Mesodermal cell (in vitro differentiated cells): ENCODE measurements around the gene TAS2R1.
A peak's percentile ranks its signal among the peaks of the same experiment; 100 is the strongest.

Experiments
- H3K27ac ChIP-seq: 2 replicates; pipeline ENCODE4 v1.7.0; 2013; ENCODE audit warnings: mild to moderate bottlenecking, low read depth, low read length, moderate library complexity; ENCODE audit not compliant: severe bottlenecking
- H3K36me3 ChIP-seq: 2 replicates; pipeline ENCODE4 v1.7.1; 2013; ENCODE audit warnings: mild to moderate bottlenecking, low read length, moderate library complexity; ENCODE audit not compliant: control insufficient read depth, insufficient read depth
- H3K4me1 ChIP-seq: one replicate; pipeline ENCODE4 v1.7.1; 2013; ENCODE audit warnings: mild to moderate bottlenecking, low read length; ENCODE audit not compliant: insufficient read depth, control insufficient read depth, poor library complexity, severe bottlenecking
- H3K4me3 ChIP-seq: 2 replicates; pipeline ENCODE4 v1.7.0; 2013; ENCODE audit warnings: low read length, control low read depth, mild to moderate bottlenecking; ENCODE audit not compliant: insufficient read depth, poor library complexity, severe bottlenecking; ENCODE audit errors: extremely low read depth
- H3K9me3 ChIP-seq: 2 replicates; pipeline ENCODE4 v1.7.1; 2013; ENCODE audit warnings: mild to moderate bottlenecking, low read length, moderate library complexity; ENCODE audit not compliant: control insufficient read depth
- WGBS, 2 experiments: methylation state at CpG; one replicate each; pipeline ENCODE4 v1.1.5; 2013; ENCODE audit warnings: missing lambda C conversion rate in 2 of 2; ENCODE audit not compliant: insufficient coverage in 2 of 2; 5-methylcytosine and 5-hydroxymethylcytosine counted together

The TAS2R1 gene

GRCh38 chr5:9623661-9624060, 6.5 kb downstream of the TAS2R1 start:
- WGBS, 2 experiments, result 96 to 100% methylated on average over 2 of the region's 4 CpGs
- Histone ChIP-seq H3K36me3 (no peaks in the 10 kb centered on the region), H3K9me3 (no peaks in the 10 kb centered on the region), H3K4me3 (no peak overlapping the region), H3K4me1 (peaks cover 33% of the 10 kb centered on the region), H3K27ac (peak overlapping the region; percentile 85)

GRCh38 chr5:9622971-9623421, 7.2 kb downstream of the TAS2R1 start:
- Histone ChIP-seq H3K9me3 (no peaks in the 10 kb centered on the region), H3K4me1 (peaks cover 33% of the 10 kb centered on the region), H3K27ac (peak overlapping the region; percentile 85), H3K4me3 (no peak overlapping the region), H3K36me3 (no peaks in the 10 kb centered on the region)
- WGBS, 2 experiments, result 76 to 88% methylated on average over 5 of the region's 5 CpGs

GRCh38 chr5:9621379-9621903, 8.7 kb downstream of the TAS2R1 start:
- WGBS, 2 experiments, result 67 to 71% methylated on average over 6 of the region's 7 CpGs

DNA sequence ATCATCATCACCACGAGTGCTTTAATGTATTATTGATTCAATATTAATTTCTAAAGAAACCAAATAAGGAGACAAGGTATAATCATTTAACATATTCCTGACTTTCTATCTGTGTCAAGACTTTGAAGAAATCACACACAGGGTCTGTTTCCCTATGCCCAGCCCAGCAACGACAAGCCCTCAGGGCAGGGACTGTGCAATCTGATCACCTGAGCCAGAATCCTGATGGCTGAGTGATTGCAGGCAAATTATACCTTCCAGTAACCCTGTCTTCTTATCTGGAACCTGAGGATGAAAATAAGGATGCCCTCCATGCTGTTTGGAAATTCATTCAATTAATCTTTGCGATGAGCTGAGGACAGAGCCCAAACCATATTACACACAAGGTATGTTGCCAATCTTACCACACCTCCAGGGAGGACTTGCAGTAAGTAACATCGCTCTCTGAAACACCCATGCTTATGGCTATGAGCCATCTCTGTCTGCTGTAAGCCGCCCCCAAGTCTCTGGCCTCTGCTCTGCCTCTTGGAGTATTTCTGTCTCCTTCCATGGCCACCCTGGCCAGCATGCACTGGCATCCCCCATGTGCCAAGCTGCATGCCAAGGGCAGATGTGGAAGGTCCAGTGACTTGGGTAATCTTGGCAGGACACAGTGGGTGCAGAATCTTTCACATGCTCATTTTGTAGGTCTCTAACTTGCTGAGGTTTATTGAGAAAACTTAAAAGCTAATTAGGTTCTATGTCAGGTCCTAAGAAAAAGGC, 10.6 kb downstream of the TAS2R1 start:
- Histone ChIP-seq H3K36me3 (no peaks in the 10 kb centered on the region), H3K4me3 (no peak overlapping the region), H3K9me3 (no peaks in the 10 kb centered on the region), H3K4me1 (peaks cover 35% of the 10 kb centered on the region), H3K27ac (no peak overlapping the region)
- WGBS, 2 experiments, result 80 to 94% methylated on average over 3 to 4 of the region's 5 CpGs

More at GRCh38 chr5:9621379-9621903, 8.7 kb downstream of the TAS2R1 start:
- no peaks in the 10 kb centered on the region for H3K9me3 ChIP-seq
- peak overlapping the region; percentile 86 for H3K27ac ChIP-seq
- no peaks in the 10 kb centered on the region for H3K36me3 ChIP-seq
- no peak overlapping the region for H3K4me3 ChIP-seq
- peaks cover 38% of the 10 kb centered on the region for H3K4me1 ChIP-seq

DNA sequence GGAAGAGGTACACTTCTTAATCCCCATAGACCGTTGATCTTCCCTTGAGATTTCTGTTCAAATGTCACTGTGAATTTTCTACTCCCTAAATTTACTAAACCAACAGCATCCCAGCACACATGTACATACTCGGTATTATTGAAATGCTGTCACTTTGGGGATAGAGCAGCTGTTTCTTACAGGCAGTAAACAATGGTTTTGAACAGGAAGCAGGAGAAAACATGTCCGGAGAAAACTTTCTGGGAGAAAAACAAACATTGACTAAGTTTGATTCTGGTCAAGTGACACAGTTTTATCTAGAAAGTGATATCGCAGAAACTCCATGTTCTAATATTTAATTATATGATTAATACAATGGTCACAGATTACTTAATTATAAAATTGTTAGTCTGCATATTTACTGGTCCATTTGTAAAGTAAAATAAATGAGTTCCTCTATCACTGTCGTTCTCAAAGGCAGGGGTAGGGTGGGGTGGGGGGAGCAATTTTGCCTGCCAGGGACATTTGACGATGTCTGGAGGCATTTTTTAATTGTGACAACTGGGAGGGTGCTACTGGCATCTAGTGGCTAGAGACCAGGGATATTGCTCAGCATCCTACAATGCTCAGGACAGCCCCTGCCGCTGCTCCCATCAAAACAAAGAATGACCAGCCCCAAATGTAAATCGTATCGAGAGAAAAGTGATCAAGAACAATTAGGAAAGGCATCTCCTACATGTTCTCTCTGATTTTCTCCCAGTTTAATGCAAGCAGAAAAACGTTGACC, 12.2 kb downstream of the TAS2R1 start:
- peak overlapping the region; percentile 77 for H3K27ac ChIP-seq
- H3K4me1 ChIP-seq, result peaks cover 23% of the 10 kb centered on the region
- no peaks in the 10 kb centered on the region for H3K36me3 ChIP-seq
- H3K4me3 ChIP-seq, result no peak overlapping the region
- 82 to 86% methylated on average over 6 to 8 of the region's 10 CpGs for WGBS, 2 experiments
- H3K9me3 ChIP-seq, result no peaks in the 10 kb centered on the region

GRCh38 chr5:9617221-9617620, 12.9 kb downstream of the TAS2R1 start:
- Histone ChIP-seq H3K9me3 (no peaks in the 10 kb centered on the region), H3K36me3 (no peaks in the 10 kb centered on the region), H3K27ac (peak overlapping the region; percentile 77), H3K4me3 (no peak overlapping the region), H3K4me1 (peaks cover 16% of the 10 kb centered on the region)
- WGBS, 2 experiments, result 50 to 61% methylated on average over 2 of the region's 3 CpGs

DNA sequence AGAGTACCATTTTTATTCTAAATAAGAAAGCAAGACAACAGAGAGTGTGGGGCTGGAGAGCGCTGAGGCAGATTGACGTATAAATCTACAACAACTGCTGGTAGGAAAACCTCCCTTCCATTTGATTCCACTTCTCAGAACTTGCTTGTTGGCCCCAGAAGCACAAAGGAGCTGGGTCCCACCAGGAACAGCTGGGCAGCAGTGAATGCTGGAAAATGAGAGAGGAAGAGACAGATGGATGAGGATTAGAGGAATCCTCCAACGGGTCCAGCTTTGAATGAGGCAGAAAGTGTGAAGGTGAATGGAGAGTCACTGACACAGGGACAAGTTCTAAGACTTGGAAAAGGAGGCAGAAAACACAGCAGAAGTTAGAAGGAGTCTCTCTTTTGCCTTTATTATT, 14.8 kb downstream of the TAS2R1 start:
- Histone ChIP-seq H3K36me3 (no peaks in the 10 kb centered on the region), H3K27ac (no peak overlapping the region), H3K4me3 (no peak overlapping the region), H3K4me1 (peaks cover 7% of the 10 kb centered on the region), H3K9me3 (no peaks in the 10 kb centered on the region)
- 88 to 94% methylated on average over 1 to 3 of the region's 3 CpGs for WGBS, 2 experiments

DNA sequence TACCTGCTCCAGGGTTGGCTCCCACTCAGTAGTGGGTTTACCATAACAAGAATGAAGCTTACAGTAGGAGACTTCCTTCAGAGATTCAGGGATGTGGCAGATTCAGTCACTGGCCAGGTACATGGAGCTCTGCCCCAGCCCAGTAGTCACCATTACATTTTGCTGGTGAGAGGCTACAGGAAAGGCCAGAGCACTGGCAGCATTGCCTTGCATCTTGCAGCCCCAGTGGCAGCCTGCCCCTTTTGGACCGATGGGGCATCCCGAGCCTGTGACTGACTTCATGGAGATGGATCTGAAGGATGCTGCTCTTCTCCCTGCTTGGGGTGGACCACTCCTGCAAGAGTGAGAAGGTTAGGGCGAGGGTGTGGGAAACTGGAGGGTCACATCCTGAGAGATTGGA, 16.8 kb downstream of the TAS2R1 start:
- 94% methylated on average over 2 of the region's 3 CpGs; no CpG with 5 or more reads in 1 of the 2 experiments for WGBS, 2 experiments
- H3K4me1 ChIP-seq, result peaks cover 7% of the 10 kb centered on the region
- H3K27ac ChIP-seq, result no peak overlapping the region
- H3K4me3 ChIP-seq, result no peak overlapping the region
- H3K36me3 ChIP-seq, result no peaks in the 10 kb centered on the region
- no peaks in the 10 kb centered on the region for H3K9me3 ChIP-seq

DNA sequence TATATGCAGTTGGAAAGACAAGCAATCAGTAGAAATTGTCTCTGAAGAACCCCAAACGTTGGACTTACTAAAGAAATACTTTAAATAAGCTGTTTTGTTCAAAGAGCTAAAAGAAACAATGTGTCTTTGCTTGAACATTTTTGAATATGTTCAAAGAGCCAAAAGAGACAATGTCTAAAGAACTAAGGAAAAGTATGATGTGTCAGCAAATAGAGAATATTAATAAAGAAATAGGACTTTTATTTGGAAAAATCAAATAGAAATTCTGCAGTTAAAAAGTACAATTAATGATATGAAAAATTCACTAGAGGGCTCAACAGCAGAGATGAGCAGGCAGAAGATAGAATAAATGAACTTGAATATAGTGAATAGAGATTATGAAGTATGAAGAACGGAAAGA, 19.2 kb downstream of the TAS2R1 start:
- no peaks in the 10 kb centered on the region for H3K36me3 ChIP-seq

GRCh38 chr5:9610364-9610763, 19.8 kb downstream of the TAS2R1 start:
- WGBS, 2 experiments, result 80% methylated on average over 1 of the region's 1 CpG; no CpG with 5 or more reads in 1 of the 2 experiments
- Histone ChIP-seq H3K27ac (no peak overlapping the region), H3K4me3 (no peak overlapping the region), H3K9me3 (no peaks in the 10 kb centered on the region), H3K36me3 (no peaks in the 10 kb centered on the region), H3K4me1 (no peaks in the 10 kb centered on the region)

More for the DNA sequence above, 19.2 kb downstream of the TAS2R1 start:
- Histone ChIP-seq H3K27ac (no peak overlapping the region), H3K4me1 (no peaks in the 10 kb centered on the region), H3K4me3 (no peak overlapping the region), H3K9me3 (no peaks in the 10 kb centered on the region)
- WGBS, 2 experiments, result 90 to 94% methylated on average over 2 of the region's 2 CpGs
